IPS-15b (cell line): Measurements from ENCODE around the gene CYLD.

ENCODE experiments used
- H3K27me3 ChIP-seq: one replicate; pipeline ENCODE4 v1.6.1; 2013; ENCODE audit warnings: low read length; ENCODE audit not compliant: control insufficient read depth, insufficient read depth
- H3K36me3 ChIP-seq: one replicate; pipeline ENCODE4 v1.6.1; 2013; ENCODE audit warnings: low read length; ENCODE audit not compliant: control insufficient read depth, insufficient read depth
- H3K4me1 ChIP-seq: one replicate; pipeline ENCODE4 v1.6.1; 2013; ENCODE audit warnings: mild to moderate bottlenecking, low read length; ENCODE audit not compliant: control insufficient read depth, insufficient read depth
- H3K4me3 ChIP-seq: one replicate; pipeline ENCODE4 v1.5.1; 2013; ENCODE audit warnings: low read depth, low read length
- H3K9ac ChIP-seq: one replicate; pipeline ENCODE4 v1.6.1; 2013; ENCODE audit warnings: low read depth, mild to moderate bottlenecking, low read length
- H3K9me3 ChIP-seq: one replicate; pipeline ENCODE4 v1.6.1; 2013; ENCODE audit warnings: mild to moderate bottlenecking, low read length; ENCODE audit not compliant: control insufficient read depth, insufficient read depth

The CYLD gene

GRCh38 chr16:50814541-50814940, 72.7 kb downstream of the CYLD start:
- H3K9ac ChIP-seq: no peak overlapping the region
- H3K27me3 ChIP-seq: no peaks in the 10 kb centered on the region
- no peak overlapping the region for H3K4me3 ChIP-seq
- H3K9me3 ChIP-seq: no peaks in the 10 kb centered on the region
- H3K36me3 ChIP-seq: no peaks in the 10 kb centered on the region
- no peaks in the 10 kb centered on the region for H3K4me1 ChIP-seq

GRCh38 chr16:50815382-50815781, 73.5 kb downstream of the CYLD start:
- Histone ChIP-seq H3K4me3 (no peak overlapping the region), H3K9me3 (no peaks in the 10 kb centered on the region), H3K9ac (no peak overlapping the region), H3K36me3 (no peaks in the 10 kb centered on the region), H3K4me1 (no peaks in the 10 kb centered on the region), H3K27me3 (no peaks in the 10 kb centered on the region)

- Histone ChIP-seq H3K27me3 (no peaks in the 10 kb centered on the region), H3K4me3 (no peak overlapping the region), H3K4me1 (no peaks in the 10 kb centered on the region), H3K9ac (no peak overlapping the region), H3K36me3 (no peaks in the 10 kb centered on the region), H3K9me3 (no peaks in the 10 kb centered on the region)
Observed at GRCh38 chr16:50816901-50817555, 75.1 kb downstream of the CYLD start.

- no peak overlapping the region for H3K9ac ChIP-seq
- H3K4me1 ChIP-seq: no peaks in the 10 kb centered on the region
- no peak overlapping the region for H3K4me3 ChIP-seq
- H3K36me3 ChIP-seq: no peaks in the 10 kb centered on the region
- H3K27me3 ChIP-seq: no peaks in the 10 kb centered on the region
- no peaks in the 10 kb centered on the region for H3K9me3 ChIP-seq
Observed at GRCh38 chr16:50818380-50818779, 76.5 kb downstream of the CYLD start.

- H3K9me3 ChIP-seq: no peaks in the 10 kb centered on the region
- no peaks in the 10 kb centered on the region for H3K27me3 ChIP-seq
- H3K4me1 ChIP-seq: no peaks in the 10 kb centered on the region
- H3K36me3 ChIP-seq: no peaks in the 10 kb centered on the region
- no peak overlapping the region for H3K4me3 ChIP-seq
- no peak overlapping the region for H3K9ac ChIP-seq
Observed at GRCh38 chr16:50819706-50820105, 77.8 kb downstream of the CYLD start.

GRCh38 chr16:50820225-50820624, 78.3 kb downstream of the CYLD start:
- H3K9me3 ChIP-seq: no peaks in the 10 kb centered on the region
- H3K27me3 ChIP-seq: no peaks in the 10 kb centered on the region
- no peak overlapping the region for H3K9ac ChIP-seq
- H3K4me1 ChIP-seq: no peaks in the 10 kb centered on the region
- H3K4me3 ChIP-seq: no peak overlapping the region
- H3K36me3 ChIP-seq: no peaks in the 10 kb centered on the region

GRCh38 chr16:50821586-50821985, 79.7 kb downstream of the CYLD start:
- Histone ChIP-seq H3K27me3 (no peaks in the 10 kb centered on the region), H3K36me3 (no peaks in the 10 kb centered on the region), H3K9me3 (no peaks in the 10 kb centered on the region), H3K4me1 (no peaks in the 10 kb centered on the region), H3K9ac (no peak overlapping the region), H3K4me3 (no peak overlapping the region)

GRCh38 chr16:50822671-50823070, 80.8 kb downstream of the CYLD start:
- H3K36me3 ChIP-seq: no peaks in the 10 kb centered on the region
- H3K9me3 ChIP-seq: no peaks in the 10 kb centered on the region
- no peaks in the 10 kb centered on the region for H3K27me3 ChIP-seq
- no peak overlapping the region for H3K4me3 ChIP-seq
- H3K4me1 ChIP-seq: no peaks in the 10 kb centered on the region
- no peak overlapping the region for H3K9ac ChIP-seq

- Histone ChIP-seq H3K9me3 (no peaks in the 10 kb centered on the region), H3K4me1 (no peaks in the 10 kb centered on the region), H3K36me3 (no peaks in the 10 kb centered on the region), H3K27me3 (no peaks in the 10 kb centered on the region), H3K4me3 (no peak overlapping the region), H3K9ac (no peak overlapping the region)
Observed at GRCh38 chr16:50826797-50827316, 85.0 kb downstream of the CYLD start.

GRCh38 chr16:50828164-50828702, 86.3 kb downstream of the CYLD start:
- no peaks in the 10 kb centered on the region for H3K36me3 ChIP-seq
- no peak overlapping the region for H3K9ac ChIP-seq
- H3K9me3 ChIP-seq: no peaks in the 10 kb centered on the region
- H3K4me3 ChIP-seq: no peak overlapping the region
- H3K27me3 ChIP-seq: no peaks in the 10 kb centered on the region
- no peaks in the 10 kb centered on the region for H3K4me1 ChIP-seq

- Histone ChIP-seq H3K4me3 (no peak overlapping the region), H3K36me3 (no peaks in the 10 kb centered on the region), H3K9ac (no peak overlapping the region), H3K27me3 (no peaks in the 10 kb centered on the region), H3K9me3 (no peaks in the 10 kb centered on the region), H3K4me1 (no peaks in the 10 kb centered on the region)
Observed at GRCh38 chr16:50830698-50831097, 88.8 kb downstream of the CYLD start.

- Histone ChIP-seq H3K36me3 (no peaks in the 10 kb centered on the region), H3K4me1 (no peaks in the 10 kb centered on the region), H3K27me3 (no peaks in the 10 kb centered on the region)
Observed at GRCh38 chr16:50831751-50832150, 89.9 kb downstream of the CYLD start.

More at GRCh38 chr16:50831751-50832150, 89.9 kb downstream of the CYLD start:
- Histone ChIP-seq H3K9ac (no peak overlapping the region), H3K4me3 (no peak overlapping the region), H3K9me3 (no peaks in the 10 kb centered on the region)
